Neural cell (in vitro differentiated cells): ENCODE measurements around the gene CNTLN. TPM values are rescaled to one million over a fixed set of nuclear protein-coding genes. Genes with fewer than 3 reads are reported as not detected.

Source experiments
- H2AFZ ChIP-seq: fragments of 200-600, 300-800 bp; sonication (generic), shearing (Covaris generic); 2 replicates; pipeline ENCODE4 v1.6.0; 2014; ENCODE audit warnings: low read depth, mild to moderate bottlenecking, antibody characterized with exemption, low read length, moderate library complexity
- H3F3A ChIP-seq: fragments of 200-600 bp; shearing (Covaris generic); 2 replicates; pipeline ENCODE4 v1.6.1; 2016; ENCODE audit warnings: mild to moderate bottlenecking, moderate library complexity, mixed read lengths, antibody characterized with exemption, low read length; ENCODE audit not compliant: insufficient read depth, poor library complexity, severe bottlenecking
- H3K27ac ChIP-seq: fragments of 200-600, 300-800 bp; sonication (generic), shearing (Covaris generic); 2 replicates; pipeline ENCODE4 v1.5.1; 2014; ENCODE audit warnings: mild to moderate bottlenecking, low read length, moderate library complexity
- H3K27me3 ChIP-seq: fragments of 300-800, 200-600 bp; sonication (generic), shearing (Covaris generic); 2 replicates; pipeline ENCODE4 v1.6.0; 2014; ENCODE audit warnings: mild to moderate bottlenecking, low read depth, low read length, moderate library complexity; ENCODE audit not compliant: insufficient read depth
- H3K36me3 ChIP-seq: fragments of 300-800, 200-600 bp; sonication (generic), shearing (Covaris generic); 2 replicates; pipeline ENCODE4 v1.5.1; 2014; ENCODE audit warnings: mild to moderate bottlenecking, antibody characterized with exemption, low read length, moderate library complexity; ENCODE audit not compliant: insufficient read depth
- H3K4me2 ChIP-seq: fragments of 300-800, 200-600 bp; sonication (generic), shearing (Covaris generic); 2 replicates; pipeline ENCODE4 v1.6.0; 2014; ENCODE audit warnings: mild to moderate bottlenecking, low read length
- H3K4me3 ChIP-seq: fragments of 300-800, 200-600 bp; sonication (generic), shearing (Covaris generic); 2 replicates; pipeline ENCODE4 v1.5.1; 2014; ENCODE audit warnings: mild to moderate bottlenecking, low read length, moderate library complexity
- H3K79me2 ChIP-seq: fragments of 200-600 bp; shearing (Covaris generic); replicated peaks from 2 replicates; pipeline ENCODE4 v1.6.0; 2014; ENCODE audit warnings: mild to moderate bottlenecking, low read length, moderate library complexity; ENCODE audit not compliant: insufficient read depth
- H3K9ac ChIP-seq: fragments of 300-800, 200-600 bp; sonication (generic), shearing (Covaris generic); 2 replicates; pipeline ENCODE4 v1.6.1; 2016; ENCODE audit warnings: mild to moderate bottlenecking, low read length, mixed read lengths
- H3K9me2 ChIP-seq: fragments of 200-600 bp; shearing (Covaris generic); 2 replicates; pipeline ENCODE4 v1.6.1; 2016; ENCODE audit warnings: mild to moderate bottlenecking, low read length, mixed read lengths; ENCODE audit not compliant: insufficient read depth
- H3K9me3 ChIP-seq: fragments of 200-600, 300-800 bp; sonication (generic), shearing (Covaris generic); 2 replicates; pipeline ENCODE4 v1.6.1; 2016; ENCODE audit warnings: mild to moderate bottlenecking, mixed run types, low read length, moderate library complexity, mixed read lengths
- H4K20me1 ChIP-seq: fragments of 200-600 bp; shearing (Covaris generic); 2 replicates; pipeline ENCODE4 v1.6.1; 2016; ENCODE audit warnings: mild to moderate bottlenecking, mixed run types; ENCODE audit not compliant: insufficient read depth
- EP300 ChIP-seq: fragments of 450-650 bp; conservative IDR thresholded peaks from 2 replicates; pipeline ENCODE4 v1.6.1; 2014; ENCODE audit warnings: antibody characterized with exemption, mild to moderate bottlenecking, moderate library complexity; ENCODE audit not compliant: poor library complexity, severe bottlenecking
- EZH2 ChIP-seq: fragments of 200-600, 300-800 bp; shearing (Covaris generic), sonication (generic); IDR thresholded peaks from 2 replicates; pipeline ENCODE4 v1.6.1; 2014; ENCODE audit warnings: antibody characterized with exemption, low read length, borderline replicate concordance, mild to moderate bottlenecking; ENCODE audit not compliant: insufficient read depth, poor library complexity, severe bottlenecking
- MXI1 ChIP-seq: fragments of 450-650 bp; conservative IDR thresholded peaks from 2 replicates; pipeline ENCODE4 v1.6.1; 2014; ENCODE audit warnings: antibody characterized with exemption, mild to moderate bottlenecking; ENCODE audit not compliant: poor library complexity, severe bottlenecking
- POLR2AphosphoS5 ChIP-seq: IDR thresholded peaks from 2 replicates; pipeline ENCODE4 v1.6.1; 2012
- RAD21 ChIP-seq: fragments of 450-650 bp; conservative IDR thresholded peaks from 2 replicates; pipeline ENCODE4 v1.6.1; 2014; ENCODE audit warnings: antibody characterized with exemption, mild to moderate bottlenecking, moderate library complexity
- SMC3 ChIP-seq: fragments of 450-650 bp; conservative IDR thresholded peaks from 2 replicates; pipeline ENCODE4 v1.6.1; 2014; ENCODE audit warnings: antibody characterized with exemption, mild to moderate bottlenecking, moderate library complexity; ENCODE audit not compliant: poor library complexity
- TAF1 ChIP-seq: IDR thresholded peaks from 2 replicates; pipeline ENCODE4 v1.6.1; 2012; ENCODE audit warnings: low read depth
- polyA plus RNA-seq: library from polyadenylated mRNA; depleted of rRNA; stranded (reverse); fragments of >200 nt; gene quantifications from 2 replicates; pipeline ENCODE4 v1.2.3, GENCODE V29; 2014
- TF ChIP-seq, protein P1 (sequence below): fragments of 450-650 bp; IDR thresholded peaks from 2 replicates; pipeline ENCODE4 v1.5.1; 2014; ENCODE audit warnings: antibody characterized with exemption, mild to moderate bottlenecking, moderate library complexity; ENCODE audit not compliant: poor library complexity, severe bottlenecking
- TF ChIP-seq, protein P2 (sequence below): IDR thresholded peaks from 2 replicates; pipeline ENCODE4 v1.6.1; 2012; ENCODE audit warnings: borderline replicate concordance

Gene CNTLN
- polyA plus RNA-seq, 1 donor from 2014 or later: 5.0 TPM

DNA sequence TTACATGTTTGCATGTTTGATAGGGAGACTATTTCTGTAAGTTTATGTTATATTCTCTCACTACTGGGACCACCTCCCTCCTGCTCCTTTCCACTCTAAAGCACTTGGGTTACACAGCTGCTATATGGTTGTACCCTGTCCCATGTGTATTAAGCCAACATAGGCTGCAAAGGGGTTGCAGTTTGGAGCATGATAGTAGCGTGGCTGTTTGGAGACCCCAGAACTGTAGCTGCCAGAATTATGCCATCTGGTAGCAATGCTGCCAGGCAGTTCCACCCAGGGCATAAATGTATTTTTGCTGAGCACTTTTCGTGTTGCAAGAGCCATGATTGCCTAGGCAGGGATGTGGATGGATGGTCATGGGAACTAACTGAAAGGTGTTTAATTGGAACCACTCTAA, 81.8 kb downstream of the CNTLN start:
- no peaks in the 10 kb centered on the region for H3K9me2 ChIP-seq
- no peaks in the 10 kb centered on the region for H3K27me3 ChIP-seq
- H3K79me2 ChIP-seq: no peaks in the 10 kb centered on the region
- no peak overlapping the region for H2AFZ ChIP-seq
- no peak overlapping the region for H3K4me3 ChIP-seq
- H3K9ac ChIP-seq: no peak overlapping the region
- H3K36me3 ChIP-seq: no peaks in the 10 kb centered on the region
- no peak overlapping the region for H3K27ac ChIP-seq
- H3K4me2 ChIP-seq: no peak overlapping the region
- H4K20me1 ChIP-seq: no peaks in the 10 kb centered on the region
- no peaks in the 10 kb centered on the region for H3K9me3 ChIP-seq
- no peaks in the 10 kb centered on the region for H3F3A ChIP-seq
- TF ChIP-seq EZH2: no peak
- TF ChIP-seq, protein P1, sequence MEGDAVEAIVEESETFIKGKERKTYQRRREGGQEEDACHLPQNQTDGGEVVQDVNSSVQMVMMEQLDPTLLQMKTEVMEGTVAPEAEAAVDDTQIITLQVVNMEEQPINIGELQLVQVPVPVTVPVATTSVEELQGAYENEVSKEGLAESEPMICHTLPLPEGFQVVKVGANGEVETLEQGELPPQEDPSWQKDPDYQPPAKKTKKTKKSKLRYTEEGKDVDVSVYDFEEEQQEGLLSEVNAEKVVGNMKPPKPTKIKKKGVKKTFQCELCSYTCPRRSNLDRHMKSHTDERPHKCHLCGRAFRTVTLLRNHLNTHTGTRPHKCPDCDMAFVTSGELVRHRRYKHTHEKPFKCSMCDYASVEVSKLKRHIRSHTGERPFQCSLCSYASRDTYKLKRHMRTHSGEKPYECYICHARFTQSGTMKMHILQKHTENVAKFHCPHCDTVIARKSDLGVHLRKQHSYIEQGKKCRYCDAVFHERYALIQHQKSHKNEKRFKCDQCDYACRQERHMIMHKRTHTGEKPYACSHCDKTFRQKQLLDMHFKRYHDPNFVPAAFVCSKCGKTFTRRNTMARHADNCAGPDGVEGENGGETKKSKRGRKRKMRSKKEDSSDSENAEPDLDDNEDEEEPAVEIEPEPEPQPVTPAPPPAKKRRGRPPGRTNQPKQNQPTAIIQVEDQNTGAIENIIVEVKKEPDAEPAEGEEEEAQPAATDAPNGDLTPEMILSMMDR: no peak
- no peak for TF ChIP-seq EP300
- TF ChIP-seq TAF1: no peak
- no peak for TF ChIP-seq SMC3
- no peak for TF ChIP-seq POLR2AphosphoS5
- no peak for TF ChIP-seq MXI1
- no peak for TF ChIP-seq RAD21
- TF ChIP-seq, protein P2, sequence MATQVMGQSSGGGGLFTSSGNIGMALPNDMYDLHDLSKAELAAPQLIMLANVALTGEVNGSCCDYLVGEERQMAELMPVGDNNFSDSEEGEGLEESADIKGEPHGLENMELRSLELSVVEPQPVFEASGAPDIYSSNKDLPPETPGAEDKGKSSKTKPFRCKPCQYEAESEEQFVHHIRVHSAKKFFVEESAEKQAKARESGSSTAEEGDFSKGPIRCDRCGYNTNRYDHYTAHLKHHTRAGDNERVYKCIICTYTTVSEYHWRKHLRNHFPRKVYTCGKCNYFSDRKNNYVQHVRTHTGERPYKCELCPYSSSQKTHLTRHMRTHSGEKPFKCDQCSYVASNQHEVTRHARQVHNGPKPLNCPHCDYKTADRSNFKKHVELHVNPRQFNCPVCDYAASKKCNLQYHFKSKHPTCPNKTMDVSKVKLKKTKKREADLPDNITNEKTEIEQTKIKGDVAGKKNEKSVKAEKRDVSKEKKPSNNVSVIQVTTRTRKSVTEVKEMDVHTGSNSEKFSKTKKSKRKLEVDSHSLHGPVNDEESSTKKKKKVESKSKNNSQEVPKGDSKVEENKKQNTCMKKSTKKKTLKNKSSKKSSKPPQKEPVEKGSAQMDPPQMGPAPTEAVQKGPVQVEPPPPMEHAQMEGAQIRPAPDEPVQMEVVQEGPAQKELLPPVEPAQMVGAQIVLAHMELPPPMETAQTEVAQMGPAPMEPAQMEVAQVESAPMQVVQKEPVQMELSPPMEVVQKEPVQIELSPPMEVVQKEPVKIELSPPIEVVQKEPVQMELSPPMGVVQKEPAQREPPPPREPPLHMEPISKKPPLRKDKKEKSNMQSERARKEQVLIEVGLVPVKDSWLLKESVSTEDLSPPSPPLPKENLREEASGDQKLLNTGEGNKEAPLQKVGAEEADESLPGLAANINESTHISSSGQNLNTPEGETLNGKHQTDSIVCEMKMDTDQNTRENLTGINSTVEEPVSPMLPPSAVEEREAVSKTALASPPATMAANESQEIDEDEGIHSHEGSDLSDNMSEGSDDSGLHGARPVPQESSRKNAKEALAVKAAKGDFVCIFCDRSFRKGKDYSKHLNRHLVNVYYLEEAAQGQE: no peak

DNA sequence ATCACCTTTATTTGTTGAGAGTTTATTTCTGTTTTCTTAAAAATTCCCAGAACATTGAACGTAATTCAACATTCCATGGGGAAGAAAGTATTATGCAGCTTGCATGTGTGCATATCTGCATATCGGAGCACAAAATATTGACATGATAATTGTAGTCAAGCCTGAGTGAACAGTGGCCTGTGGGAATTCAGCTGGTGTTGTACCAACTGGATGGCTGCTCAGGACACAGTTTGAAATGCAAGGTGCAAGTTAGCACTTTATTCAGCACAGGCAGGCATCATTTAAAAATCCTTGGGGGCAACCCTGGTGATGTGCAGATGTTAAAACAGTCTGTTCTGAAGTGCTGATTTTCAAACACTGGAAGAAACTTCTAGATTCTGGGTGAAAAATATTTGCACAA, 82.4 kb downstream of the CNTLN start:
- H3K4me3 ChIP-seq: peak overlapping the region; percentile 27
- TF ChIP-seq, protein P2: no peak
- TF ChIP-seq EZH2: no peak
- TF ChIP-seq, protein P1: no peak
- no peak for TF ChIP-seq SMC3
- no peak for TF ChIP-seq EP300
- H3K9me3 ChIP-seq: no peaks in the 10 kb centered on the region
- no peak overlapping the region for H3K4me2 ChIP-seq
- H3K27ac ChIP-seq: no peak overlapping the region
- no peak overlapping the region for H3K9ac ChIP-seq
- H3K79me2 ChIP-seq: no peaks in the 10 kb centered on the region
- no peaks in the 10 kb centered on the region for H4K20me1 ChIP-seq
- H3K27me3 ChIP-seq: no peaks in the 10 kb centered on the region
- no peak overlapping the region for H2AFZ ChIP-seq
- H3K9me2 ChIP-seq: no peaks in the 10 kb centered on the region
- no peaks in the 10 kb centered on the region for H3K36me3 ChIP-seq
- no peaks in the 10 kb centered on the region for H3F3A ChIP-seq
